IPS-NIHi11 (cell line): Measurements from ENCODE around the gene RAB7B.

Source experiments
- DNase-seq: peaks from one replicate; pipeline ENCODE4 v3.0.0; 2012; ENCODE audit warnings: mixed read lengths, low spot score

RAB7B gene

DNA sequence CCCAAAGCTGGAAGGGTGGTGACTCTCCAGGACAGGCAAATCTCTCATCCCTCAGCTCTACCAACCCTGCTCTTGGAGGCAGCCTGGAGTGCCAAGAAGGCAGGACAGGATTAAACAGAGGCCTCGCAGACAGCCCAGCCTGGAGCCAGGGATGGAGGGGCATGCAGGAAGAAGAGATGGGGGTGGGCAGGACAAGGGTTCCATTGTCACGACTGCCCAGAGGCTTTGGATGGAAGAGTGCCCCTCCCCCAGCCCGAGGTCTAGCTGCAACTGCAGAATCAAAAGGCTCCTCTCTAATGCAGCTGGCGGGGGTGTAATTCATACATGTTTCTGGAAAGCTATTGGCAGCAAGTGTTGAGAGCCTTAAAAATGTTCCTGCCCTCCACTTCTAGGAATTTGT, 8.8 kb downstream of the RAB7B start:
- no peak for DNase-seq

DNA sequence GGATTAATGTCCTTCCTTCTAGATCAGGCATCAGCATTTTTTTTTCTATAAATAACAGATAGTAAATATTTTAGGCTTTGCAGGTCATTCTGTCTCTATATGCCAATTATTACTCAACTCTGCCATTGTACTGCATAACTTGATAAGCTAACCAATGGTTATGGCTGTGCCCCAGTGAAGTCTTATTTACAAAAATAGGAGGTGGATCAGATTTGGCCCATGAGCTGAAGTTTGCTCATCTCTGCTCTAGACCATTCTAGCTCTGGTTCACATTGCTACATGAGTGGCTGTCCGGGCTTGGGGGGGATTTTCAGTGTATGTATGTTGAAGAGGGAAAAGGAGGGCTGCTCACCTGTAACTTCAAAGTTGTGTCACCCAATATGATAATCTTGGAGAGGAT, 10.1 kb downstream of the RAB7B start:
- no peak for DNase-seq

DNA sequence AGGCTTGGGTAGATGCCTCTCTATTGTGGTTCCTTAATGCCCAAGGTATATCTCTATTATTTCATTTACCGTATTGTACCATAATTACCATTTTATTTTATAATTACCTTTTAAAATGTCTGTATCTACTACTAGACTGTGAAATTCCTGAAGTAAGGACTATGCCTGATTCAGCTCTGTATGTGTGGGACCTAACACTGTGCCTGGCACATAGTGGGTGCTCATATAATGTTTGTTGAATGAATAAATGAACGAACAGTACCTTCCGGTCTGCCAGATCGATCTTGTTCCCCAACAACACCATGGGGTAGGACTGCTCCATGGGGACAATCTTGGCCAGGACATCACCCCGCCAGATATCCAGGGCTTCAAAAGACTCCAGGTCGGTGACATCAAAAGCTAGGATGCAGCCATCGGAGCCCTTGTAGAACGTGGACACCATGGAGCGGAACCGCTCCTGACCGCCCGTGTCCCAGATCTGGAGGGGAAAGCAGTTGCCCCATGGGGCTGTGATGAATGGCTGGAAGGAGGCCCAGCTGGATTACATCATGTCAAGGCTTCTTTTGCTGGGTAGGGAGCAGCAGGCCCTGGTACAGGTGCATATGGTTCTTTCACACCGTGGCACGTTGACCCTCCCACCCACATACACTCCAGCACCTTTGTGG, 10.8 kb downstream of the RAB7B start:
- peak; percentile 17 for DNase-seq

DNA sequence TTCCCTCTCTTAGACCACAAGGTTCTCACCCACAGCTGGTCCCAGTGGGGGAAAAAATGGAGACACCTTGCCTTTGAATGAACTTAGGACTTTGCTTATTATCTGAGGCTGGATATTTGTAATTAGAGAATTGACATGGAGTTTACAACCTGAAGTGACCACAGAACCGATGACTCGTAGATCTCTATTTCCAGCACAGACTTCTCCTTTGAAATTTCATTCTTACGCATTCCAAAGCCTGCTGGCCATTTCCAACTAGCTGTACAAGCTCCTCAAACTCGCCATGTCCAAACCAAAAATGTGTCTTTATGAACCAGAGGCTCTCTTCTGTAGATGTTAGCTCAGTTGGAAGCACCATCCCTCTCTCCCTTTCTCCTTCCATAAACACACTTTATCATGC, 12.0 kb downstream of the RAB7B start:
- no peak for DNase-seq

DNA sequence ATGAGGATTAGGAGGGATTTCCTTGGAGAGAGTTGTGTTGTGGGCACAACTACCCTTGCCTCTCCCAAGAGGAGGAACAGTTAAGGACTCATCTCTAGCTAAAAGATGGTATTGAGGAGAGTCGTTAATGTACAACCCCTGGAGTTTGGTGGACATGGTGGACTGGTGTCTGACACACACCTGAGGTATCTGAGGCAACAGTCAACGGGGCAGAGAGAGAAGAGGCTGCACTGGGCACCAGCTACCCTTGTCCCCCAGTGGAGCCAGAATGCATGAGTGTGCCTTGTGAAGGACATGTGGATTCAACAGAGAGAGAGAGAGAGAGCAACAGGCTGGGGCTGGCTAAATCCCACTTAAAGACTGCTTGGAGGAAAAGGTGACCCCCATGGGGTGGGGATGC, 13.0 kb downstream of the RAB7B start:
- DNase-seq = no peak

DNA sequence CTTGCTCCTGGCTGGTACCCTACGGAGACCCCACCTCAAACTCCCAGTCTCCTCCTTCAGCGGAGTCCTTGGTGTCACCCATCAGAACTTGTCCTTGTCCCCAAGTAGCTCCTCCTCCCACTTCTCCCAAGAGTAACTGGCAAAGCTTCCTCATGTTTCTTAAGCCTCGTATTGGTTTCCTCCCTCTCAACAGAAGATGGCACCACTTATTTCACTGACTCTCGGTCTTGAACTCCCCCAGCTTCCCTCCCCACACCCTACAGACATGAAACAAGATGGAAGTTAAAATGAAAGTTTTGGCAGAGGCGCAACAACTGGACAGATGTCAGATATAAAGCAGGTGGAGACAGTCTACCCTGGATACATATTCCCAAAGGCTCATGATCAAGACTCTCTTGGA, 13.4 kb downstream of the RAB7B start:
- DNase-seq = no peak

DNA sequence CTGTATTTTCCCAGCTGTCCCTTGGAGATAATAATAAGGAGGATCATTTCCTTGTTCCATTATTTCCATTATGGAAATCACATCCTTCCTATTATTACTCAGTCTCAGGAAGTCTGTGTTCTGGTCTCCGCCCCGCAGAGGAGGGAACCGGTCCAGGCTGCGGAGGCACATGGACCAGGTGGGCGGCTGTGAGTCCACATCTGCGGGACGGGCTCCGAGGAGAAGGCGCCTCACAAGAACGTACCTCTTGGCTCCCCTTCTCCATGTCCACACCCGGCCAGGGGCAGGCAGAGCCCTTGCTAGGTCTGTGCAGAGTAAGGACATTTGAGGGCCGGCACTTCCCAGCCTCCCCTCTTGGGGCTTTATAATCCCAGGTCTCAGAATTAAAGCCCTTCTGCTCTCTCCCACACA, 14.6 kb downstream of the RAB7B start:
- DNase-seq = peak; percentile 22

DNA sequence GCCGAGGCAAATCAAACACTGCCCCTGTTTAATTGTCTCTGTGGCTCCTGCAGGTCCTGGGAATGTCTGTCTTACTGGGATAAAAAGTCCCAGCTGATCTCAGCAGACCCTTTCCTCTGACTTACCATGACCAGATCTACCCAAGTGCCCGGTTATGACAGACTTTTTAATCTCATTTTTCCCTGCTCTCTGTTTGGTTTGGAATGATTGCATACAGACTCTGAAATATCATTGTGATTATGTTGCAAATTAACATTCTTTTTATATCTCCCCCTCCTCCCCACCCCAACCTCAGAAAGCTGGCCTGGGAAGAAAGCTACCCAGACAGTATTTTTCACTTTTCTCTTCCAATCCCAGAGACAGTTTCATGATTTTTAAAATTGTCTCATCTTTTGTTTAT, 16.3 kb downstream of the RAB7B start:
- no peak for DNase-seq

DNA sequence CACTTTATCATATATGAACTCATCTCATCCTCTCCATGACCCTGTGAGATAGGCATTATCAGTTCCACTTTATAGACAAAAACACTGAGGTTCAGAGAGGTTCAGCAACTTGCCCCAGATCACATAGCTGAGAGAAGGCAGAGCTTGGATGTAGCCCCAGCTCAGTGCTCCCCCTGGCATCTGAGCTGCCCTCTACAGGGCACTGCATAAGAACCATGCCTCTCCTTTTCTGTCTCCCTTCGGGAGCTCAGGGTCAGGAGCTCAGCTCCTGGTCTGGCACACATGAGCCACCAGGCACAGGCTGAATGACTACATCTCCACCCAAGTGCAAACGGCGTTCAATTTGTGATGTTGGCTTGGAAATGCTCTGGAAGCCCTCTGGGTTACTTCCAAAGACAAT, 16.9 kb downstream of the RAB7B start:
- no peak for DNase-seq

DNA sequence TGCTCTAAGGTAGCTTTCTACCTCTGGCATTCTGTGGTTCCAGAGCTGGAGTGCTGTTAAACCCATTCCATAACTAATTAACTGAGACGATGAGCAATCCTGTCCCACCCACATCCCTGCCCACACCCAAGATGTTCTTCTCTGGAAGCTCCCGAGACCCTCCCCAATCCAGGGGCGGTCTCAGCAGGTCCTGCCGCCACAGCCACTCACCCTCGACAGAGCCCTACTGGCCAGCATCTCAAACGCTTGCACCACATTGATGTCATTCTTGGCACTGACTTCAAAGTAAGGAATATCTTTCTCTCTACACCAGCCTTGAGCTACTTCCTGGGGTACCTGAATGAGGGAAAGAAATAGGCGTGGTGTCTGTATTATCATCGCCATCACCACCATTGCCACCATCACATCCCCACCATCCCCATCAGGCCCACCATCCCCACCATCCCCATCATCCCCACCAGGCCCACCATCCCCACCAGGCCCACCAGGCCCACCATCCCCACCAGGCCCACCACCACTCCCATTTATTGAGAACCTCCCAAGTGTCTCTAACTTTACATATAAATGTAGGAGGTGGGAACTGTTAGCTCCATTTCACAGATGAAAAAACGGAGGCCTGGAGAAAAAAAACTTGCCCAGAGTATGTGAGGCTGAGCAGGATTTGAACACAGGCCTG, 17.7 kb downstream of the RAB7B start:
- no peak for DNase-seq

DNA sequence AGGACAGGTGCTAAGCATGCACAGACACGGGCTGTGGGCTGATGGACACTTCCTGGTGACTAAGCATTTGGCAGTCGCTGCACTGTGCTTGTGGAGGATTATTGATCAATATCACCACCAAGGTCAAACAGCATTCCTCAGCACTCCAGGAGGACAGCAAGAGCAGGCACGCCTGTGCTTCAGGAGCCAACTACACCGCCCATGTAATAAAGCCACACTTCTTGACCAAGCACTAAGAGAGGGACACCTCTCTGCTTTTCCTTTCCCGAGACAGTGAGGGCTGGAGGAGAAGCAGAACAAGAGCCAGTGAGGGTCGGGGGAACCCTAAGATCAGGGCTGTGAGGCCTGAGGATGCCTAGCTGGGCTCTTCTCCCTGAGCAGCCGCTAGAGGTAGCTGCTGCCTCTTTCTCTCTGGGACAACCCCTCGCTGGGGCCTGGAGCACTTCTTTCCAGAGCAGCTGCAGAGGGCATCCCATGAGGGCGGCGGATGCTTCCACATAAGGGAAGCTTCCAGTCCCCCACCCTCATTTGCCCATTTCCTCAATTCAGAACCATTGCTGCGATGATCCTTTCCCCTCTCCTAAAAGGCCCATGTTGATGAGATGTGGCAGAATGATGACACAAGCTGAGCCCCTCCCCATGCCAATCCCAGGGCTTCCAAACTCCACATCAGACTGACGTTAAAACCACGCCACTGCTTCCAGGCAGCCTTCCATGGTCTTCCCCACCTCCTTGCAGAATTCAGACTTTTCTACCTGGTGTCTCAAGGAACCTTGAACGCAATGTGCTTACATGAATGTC, 19.1 kb downstream of the RAB7B start:
- DNase-seq = peak; percentile 72

DNA sequence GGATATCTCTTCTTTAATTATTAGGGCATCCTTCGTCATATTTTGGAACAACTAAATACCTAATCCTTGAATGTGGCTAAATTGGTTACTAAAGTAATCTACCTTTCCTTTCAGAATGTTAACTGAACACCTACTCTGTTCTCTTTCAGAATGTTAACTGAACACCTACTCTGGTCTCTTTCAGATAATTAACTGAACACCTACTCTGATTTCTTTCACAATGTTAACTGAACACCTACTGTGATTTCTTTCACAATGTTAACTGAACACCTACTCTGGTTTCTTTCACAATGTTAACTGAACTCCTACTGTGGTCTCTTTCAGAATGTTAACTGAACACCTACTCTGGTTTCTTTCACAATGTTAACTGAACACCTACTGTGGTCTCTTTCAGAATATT, 21.9 kb downstream of the RAB7B start:
- DNase-seq = no peak

DNA sequence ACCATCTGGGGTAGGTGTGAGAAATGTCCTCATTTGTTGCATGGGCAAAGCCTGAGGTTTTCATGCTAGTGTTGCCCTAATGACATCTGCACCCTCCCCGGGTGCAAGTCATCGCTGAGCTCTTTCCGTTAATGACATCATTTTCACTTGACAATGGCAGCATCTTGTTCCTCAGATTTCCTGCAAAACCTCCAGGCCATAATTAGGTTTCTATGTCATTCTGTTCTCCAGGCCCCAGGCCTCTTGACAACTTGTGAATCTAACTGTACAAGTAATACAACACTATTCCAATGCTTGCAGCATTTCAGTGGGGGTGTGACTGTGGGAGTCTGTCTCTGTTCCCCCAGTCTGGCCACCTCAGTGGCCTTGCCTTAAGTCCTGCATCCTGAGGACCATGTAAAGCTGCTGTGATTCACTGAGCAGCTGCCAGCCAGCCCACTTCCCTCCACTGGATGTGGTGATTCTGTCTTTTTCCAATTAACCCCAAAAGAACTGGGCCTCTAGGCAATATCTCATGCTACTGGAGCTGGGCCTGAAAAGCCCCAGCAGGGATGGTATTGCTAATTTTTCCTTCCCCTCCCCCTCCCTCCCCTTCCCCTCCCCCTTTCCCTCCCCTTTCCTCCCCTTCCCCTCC, 22.8 kb downstream of the RAB7B start:
- no peak for DNase-seq

DNA sequence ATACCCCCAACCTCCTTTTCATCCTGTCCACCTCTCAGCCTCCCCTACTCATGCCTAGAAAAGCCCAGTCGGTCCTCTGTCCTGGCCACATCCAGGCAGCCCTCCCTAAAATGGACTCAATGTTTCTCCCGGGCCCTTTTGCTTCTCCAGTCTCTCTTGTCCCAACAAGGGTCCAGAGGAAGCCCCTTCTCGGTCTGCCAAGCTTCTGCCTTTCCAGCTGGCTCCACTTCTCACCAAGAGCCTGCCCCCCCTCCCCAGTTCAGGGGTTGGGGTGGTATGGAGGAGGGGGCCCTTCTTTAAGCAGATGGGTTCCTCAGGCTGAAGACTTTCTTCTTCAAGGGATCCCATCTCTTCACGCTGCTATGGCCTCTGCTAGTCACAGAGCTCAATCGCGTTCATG, 23.9 kb downstream of the RAB7B start:
- DNase-seq = no peak

DNA sequence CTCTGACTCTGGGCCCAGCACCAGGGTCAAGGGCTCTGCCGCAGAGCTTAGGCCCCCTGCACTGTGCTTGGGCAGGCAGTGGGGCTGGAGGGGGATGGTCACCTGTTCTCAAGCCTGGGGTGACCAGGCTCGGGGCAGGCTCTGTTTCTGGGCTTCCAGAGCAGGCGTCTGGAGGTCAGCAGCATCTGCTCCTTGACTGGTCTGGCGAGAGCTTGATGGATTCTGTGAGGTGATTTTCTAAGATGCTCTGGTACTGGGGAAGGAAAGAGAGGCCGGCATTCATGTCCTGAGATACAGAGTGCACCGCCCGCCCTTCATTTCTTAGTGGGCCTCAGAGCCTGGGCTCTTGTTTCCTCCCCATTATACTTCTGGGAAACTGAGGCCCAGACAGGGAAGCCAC, 24.5 kb downstream of the RAB7B start:
- DNase-seq = no peak

DNA sequence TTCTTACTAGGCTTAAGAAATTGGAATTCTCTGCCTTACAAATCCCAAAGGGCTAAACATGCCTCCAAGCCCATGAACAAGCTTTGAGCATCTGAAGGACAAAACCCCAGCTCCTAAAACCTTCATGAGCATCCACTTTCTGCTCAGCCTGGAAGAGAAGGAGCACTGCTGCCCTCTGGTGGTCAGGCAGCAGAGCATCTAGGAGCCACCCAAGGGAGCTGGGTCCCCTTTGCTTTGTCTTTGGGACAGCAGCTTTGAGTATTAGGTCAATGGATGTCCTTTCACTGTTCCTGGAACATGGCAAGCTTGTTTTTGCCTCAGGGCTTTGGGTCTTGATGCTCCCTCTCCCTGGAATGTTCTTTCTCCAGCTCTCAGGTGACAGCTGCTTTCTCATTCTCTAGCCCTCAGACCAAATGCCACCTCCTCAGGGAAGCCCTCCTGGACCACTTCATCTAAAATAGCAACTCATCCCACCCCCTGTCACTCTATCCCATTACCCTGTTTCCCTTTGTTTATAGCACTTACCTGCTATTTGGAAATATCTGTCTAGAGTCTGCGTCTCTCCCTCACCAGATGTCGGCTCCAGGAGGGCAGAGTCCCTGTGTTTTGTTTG, 25.7 kb downstream of the RAB7B start:
- DNase-seq = peak; percentile 81

DNA sequence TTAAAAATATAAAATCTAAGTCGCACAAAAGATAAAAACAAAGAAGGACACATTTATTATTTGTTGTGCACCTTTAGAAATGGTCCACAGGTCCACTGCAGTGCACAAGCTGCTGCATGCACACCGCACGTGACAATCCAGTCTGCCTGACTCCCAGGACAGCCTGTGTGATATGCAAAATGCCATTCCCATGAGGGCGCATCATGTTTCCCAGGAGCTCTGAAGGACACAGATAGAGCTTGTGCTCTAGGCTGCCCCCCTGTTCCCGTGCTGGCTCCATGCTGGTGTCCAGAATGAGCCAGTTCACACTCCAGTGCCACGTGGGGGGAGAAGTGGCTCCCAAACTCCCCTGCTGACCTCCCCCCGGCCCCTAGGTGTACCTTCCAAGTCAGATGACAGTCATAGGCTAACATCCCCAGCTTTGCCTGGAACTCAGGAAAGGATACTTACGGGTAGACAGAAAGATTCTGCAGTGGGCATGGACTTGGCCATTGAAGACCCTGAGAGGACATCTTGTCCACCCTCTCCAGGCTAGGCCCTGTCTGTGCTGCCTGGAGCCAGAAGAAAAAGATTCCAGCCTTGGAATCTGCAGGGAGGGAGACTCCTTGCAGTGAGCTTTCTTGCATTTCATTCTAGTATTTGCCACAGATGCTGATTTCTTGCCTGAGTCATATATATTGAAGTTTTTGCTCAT, 26.3 kb downstream of the RAB7B start:
- DNase-seq = no peak

DNA sequence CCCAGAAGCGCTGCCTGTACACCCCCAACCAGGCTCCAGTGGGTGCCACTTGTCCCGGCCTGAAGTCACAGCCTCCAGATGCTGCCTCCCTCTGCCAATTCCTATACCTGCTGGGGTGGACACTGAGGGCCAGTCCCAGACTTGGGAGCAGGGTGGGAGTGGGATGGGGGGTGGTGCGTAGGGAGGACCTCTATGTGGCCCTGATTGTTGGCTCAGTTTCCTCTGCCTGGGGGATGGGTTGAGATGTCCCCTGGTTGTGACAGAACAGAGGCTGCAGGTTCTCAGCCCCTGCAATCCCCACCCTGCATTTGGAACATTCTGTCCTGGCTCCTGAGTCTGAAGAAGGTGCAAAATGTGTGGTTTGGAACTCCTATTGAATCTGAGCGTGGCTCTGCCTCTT, 27.2 kb downstream of the RAB7B start:
- no peak for DNase-seq

DNA sequence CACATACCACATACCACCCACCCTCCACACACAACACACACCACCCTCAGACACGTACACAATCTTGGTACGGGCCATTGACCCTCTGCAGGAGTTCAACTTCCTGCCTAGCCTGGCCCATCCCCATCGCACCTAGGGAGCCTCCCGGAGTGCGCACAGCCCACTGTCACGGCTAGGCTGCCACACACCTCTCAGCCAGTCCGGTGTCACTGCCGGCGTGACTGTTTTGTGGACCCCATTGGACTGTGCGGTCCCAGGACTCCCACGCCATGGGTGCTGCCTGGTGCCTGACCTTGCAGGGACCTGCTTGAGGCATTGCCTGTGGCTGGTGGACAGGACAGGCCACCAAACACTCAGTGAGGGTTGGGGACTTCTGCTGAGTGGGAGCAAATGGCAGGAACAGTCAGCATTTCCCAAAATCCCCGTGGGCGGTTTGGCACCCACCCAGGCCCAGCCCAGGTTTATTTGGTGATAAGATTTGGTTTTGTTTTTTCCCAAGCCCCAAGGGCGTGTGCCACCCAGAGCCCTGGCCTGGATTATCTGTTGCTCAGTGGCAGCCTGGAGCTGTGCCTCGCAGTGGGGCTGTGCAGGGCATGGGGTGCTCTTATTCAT, 27.7 kb downstream of the RAB7B start:
- no peak for DNase-seq

DNA sequence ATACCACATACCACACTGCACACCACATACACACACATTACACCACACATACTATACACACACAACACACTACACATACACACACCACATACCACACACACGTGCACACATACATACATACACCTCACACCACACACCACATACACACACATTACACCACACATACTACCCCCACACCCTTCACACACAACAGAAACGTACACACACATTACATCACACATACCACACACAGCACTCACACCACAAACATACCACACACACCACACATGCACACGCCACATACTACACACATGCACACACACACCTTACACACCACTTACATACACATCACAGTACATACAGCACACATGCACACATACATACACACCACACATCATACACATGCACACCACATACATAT, 28.5 kb downstream of the RAB7B start:
- DNase-seq = no peak
